ENCODE measurements around the gene ZNF750. TPM values are rescaled to one million over a fixed set of nuclear protein-coding genes. Genes with fewer than 3 reads are reported as not detected.

ZNF750 gene
- total and polyA plus RNA-seq, 4 donors = 0.11 to 0.66 TPM; not detected in 2

DNA sequence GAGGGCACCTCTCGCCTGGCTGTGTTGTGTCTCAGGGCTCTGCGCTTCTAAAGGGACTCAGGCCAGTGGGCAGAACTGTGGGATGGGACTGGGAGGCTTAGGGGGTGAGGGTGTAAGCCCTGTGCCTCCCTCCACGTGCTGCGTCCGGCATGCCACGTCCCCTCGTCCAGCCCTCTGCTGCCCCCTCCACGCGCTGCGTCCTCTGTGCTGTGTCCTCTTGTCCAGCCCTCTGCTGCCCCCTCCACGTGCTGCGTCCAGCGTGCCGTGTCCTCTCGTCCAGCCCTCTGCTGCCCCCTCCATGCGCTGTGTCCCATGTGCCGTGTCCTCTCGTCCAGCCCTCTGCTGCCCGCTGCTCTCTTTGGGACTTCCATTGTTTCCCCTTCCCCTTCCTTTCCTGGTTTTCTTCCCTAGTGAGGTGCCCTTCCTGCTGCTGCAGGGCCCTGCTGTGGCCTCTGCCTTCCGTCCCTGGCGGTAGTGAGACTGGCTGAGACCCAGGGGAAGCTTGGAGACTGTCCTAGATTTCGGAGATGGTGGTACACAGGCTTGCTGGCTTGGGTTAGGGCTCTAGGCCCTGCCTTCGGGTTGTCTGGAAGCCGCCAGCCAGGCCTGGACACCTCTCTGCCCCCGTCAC is 6.4 kb upstream of the ZNF750 start:
- H3K36me3 ChIP-seq (ENCODE audit: control insufficient read depth, insufficient read depth, low read length) = peaks cover 45% of the 10 kb centered on the region
- peak overlapping the region; percentile 18 for H3K4me3 ChIP-seq (ENCODE audit: low read depth, low read length)
- no peaks in the 10 kb centered on the region for H3K27me3 ChIP-seq (ENCODE audit: control insufficient read depth, insufficient read depth, low read length)
- H3K4me1 ChIP-seq (ENCODE audit: control insufficient read depth, insufficient read depth, low read length) = peaks cover 10% of the 10 kb centered on the region
- no peak for DNase-seq (ENCODE audit: low read depth in 4 of 6, low spot score in 6 of 6)
- H3K27ac ChIP-seq (ENCODE audit: low read depth, low read length) = no peak overlapping the region
- 81% methylated on average over 24 of the region's 25 CpGs for WGBS (ENCODE audit: insufficient coverage)
- no peaks in the 10 kb centered on the region for H3K9me3 ChIP-seq (ENCODE audit: control insufficient read depth, insufficient read depth, low read length)

DNA sequence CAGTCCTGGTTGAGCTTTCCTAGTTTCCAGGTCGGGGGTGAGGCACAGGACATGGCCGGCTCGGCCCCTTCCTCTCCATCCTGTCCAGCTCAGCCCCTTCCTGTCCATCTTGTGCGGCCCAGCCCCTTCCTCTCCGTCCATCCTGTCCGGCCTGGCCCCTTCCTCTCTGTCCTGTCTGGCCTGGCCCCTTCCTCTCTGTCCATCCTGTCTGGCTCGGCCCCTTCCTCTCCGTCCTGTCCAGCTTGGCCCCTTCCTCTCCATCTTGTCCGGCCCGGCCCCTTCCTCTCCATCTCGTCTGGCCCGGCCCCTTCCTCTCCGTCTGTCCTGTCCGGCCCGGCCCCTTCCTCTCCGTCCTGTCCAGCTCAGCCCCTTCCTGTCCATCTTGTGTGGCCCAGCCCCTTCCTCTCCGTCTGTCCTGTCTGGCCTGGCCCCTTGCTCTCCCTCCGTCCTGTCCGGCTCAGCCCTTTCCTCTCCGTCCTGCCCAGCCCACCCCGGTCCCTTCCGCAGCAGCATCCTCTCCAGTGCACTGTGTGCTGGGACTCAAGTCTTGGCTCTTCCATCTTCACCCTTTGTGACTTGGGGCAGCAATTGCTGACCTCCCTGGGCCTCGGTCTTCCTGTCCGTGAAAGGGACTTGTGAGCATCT is 5.5 kb upstream of the ZNF750 start:
- Histone ChIP-seq H3K36me3 (ENCODE audit: control insufficient read depth, insufficient read depth, low read length) (peaks cover 49% of the 10 kb centered on the region), H3K9me3 (ENCODE audit: control insufficient read depth, insufficient read depth, low read length) (no peaks in the 10 kb centered on the region), H3K4me3 (ENCODE audit: low read depth, low read length) (peak overlapping the region; percentile 18), H3K4me1 (ENCODE audit: control insufficient read depth, insufficient read depth, low read length) (peaks cover 10% of the 10 kb centered on the region), H3K27me3 (ENCODE audit: control insufficient read depth, insufficient read depth, low read length) (no peaks in the 10 kb centered on the region), H3K27ac (ENCODE audit: low read depth, low read length) (no peak overlapping the region)
- peak in 1 of 6 donors; percentile 38 for DNase-seq (ENCODE audit: low read depth in 4 of 6, low spot score in 6 of 6)
- 84% methylated on average over 24 of the region's 24 CpGs for WGBS (ENCODE audit: insufficient coverage)

DNA sequence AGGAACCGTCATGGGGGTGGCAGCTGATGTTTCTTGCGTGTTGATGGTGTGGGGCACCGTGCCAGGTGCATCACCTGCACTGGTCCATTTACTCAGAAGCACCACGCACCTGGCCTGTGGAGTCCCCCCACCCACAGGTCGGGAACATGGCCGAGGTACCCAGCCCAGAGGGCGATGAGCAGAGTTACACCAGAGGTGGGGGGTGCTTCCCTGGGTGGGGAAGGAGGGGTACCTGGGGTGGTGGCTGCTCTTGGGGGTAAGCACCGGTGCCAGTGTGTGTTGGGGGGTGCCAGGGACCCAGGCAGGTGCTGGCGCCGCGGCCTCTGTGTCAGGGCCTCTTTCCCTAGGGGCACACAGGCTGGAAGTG is 5.0 kb upstream of the ZNF750 start:
- no peak for DNase-seq (ENCODE audit: low read depth in 4 of 6, low spot score in 6 of 6)
- 92% methylated on average over 10 of the region's 11 CpGs for WGBS (ENCODE audit: insufficient coverage)
- Histone ChIP-seq H3K4me3 (ENCODE audit: low read depth, low read length) (no peak overlapping the region), H3K27me3 (ENCODE audit: control insufficient read depth, insufficient read depth, low read length) (no peaks in the 10 kb centered on the region), H3K9me3 (ENCODE audit: control insufficient read depth, insufficient read depth, low read length) (no peaks in the 10 kb centered on the region), H3K4me1 (ENCODE audit: control insufficient read depth, insufficient read depth, low read length) (peaks cover 10% of the 10 kb centered on the region), H3K27ac (ENCODE audit: low read depth, low read length) (no peak overlapping the region), H3K36me3 (ENCODE audit: control insufficient read depth, insufficient read depth, low read length) (peaks cover 49% of the 10 kb centered on the region)

DNA sequence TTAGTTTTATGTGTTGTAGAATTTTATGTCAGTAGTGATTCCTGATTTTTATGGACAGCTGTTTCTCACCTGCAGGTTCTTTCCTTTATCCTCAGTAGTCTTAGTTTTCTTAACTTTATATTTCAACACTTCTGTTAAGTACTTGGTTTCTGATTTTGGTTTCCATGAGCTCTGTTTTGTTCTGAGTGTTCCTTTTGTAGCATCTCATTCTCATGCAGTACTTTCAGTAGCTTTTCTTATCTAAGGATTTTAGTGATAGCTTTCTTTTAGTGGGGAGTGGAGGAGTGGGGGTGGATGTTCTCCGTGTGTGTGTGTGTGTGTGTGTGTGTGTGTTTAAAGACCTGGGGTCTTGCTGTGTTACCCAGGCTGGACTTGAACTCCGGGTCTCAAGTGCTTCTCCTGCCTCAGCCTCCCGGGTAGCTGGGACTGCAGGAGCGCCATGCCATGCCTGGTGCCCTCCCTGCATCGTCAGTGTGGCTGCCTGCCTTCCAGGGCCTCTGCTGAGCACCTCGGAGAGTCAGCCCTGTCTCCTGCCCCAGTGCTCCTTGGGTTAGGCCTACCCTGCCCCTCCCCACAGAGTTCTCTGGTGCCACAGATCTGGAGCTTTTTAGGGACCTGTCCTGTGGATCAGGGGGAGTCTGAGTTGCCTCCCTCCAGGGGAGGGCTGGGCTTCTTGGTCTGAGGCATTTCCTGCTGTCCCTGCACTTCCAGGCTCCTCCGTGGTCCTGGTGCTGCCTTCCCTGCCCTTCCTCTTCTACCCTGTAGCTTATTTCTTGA is 4.3 kb upstream of the ZNF750 start:
- H3K9me3 ChIP-seq (ENCODE audit: control insufficient read depth, insufficient read depth, low read length) = no peaks in the 10 kb centered on the region
- H3K27ac ChIP-seq (ENCODE audit: low read depth, low read length) = no peak overlapping the region
- peaks cover 47% of the 10 kb centered on the region for H3K36me3 ChIP-seq (ENCODE audit: control insufficient read depth, insufficient read depth, low read length)
- H3K4me1 ChIP-seq (ENCODE audit: control insufficient read depth, insufficient read depth, low read length) = peaks cover 10% of the 10 kb centered on the region
- no peak overlapping the region for H3K4me3 ChIP-seq (ENCODE audit: low read depth, low read length)
- DNase-seq (ENCODE audit: low read depth in 4 of 6, low spot score in 6 of 6) = no peak
- no peaks in the 10 kb centered on the region for H3K27me3 ChIP-seq (ENCODE audit: control insufficient read depth, insufficient read depth, low read length)
- WGBS (ENCODE audit: insufficient coverage) = 81% methylated on average over 5 of the region's 7 CpGs

DNA sequence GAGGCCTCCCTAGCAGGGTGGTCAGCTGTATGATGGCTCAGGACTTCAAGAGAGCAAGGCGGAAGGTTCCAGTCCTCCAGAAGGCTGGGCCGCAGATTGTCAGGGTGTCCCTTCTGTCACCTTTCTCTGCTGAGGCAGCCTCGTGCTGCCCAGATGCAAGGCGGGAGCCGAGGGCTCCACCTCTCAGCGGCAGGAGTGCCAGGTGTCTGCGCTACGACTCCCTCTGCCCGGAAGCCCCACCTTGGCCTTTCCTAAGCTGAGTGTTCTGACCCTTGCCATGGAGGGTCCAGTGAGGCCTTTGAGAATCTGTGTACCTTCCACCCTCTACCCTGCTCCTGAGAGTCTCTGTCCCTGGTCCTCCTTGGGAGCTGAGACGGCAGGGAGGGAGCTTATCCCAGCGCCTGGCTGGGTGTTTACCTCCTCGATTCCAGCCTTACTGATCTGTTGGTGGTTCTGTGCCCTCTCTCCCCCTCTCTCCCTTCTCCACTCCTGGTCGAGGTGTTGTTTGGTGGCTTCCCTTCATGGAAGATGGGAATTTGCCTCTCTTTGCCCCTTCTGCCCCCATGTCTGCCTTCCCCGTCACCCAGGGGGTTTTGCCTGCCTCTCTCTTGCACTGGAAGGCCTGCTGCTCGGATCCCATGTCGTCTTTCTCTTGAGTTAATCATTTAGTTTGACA is 2.2 kb upstream of the ZNF750 start:
- peaks cover 38% of the 10 kb centered on the region for H3K36me3 ChIP-seq (ENCODE audit: control insufficient read depth, insufficient read depth, low read length)
- peaks cover 19% of the 10 kb centered on the region for H3K4me1 ChIP-seq (ENCODE audit: control insufficient read depth, insufficient read depth, low read length)
- no peaks in the 10 kb centered on the region for H3K27me3 ChIP-seq (ENCODE audit: control insufficient read depth, insufficient read depth, low read length)
- no peaks in the 10 kb centered on the region for H3K9me3 ChIP-seq (ENCODE audit: control insufficient read depth, insufficient read depth, low read length)
- no peak for DNase-seq (ENCODE audit: low read depth in 4 of 6, low spot score in 6 of 6)
- no peak overlapping the region for H3K4me3 ChIP-seq (ENCODE audit: low read depth, low read length)
- no peak overlapping the region for H3K27ac ChIP-seq (ENCODE audit: low read depth, low read length)
- WGBS (ENCODE audit: insufficient coverage) = 95% methylated on average over 9 of the region's 16 CpGs

DNA sequence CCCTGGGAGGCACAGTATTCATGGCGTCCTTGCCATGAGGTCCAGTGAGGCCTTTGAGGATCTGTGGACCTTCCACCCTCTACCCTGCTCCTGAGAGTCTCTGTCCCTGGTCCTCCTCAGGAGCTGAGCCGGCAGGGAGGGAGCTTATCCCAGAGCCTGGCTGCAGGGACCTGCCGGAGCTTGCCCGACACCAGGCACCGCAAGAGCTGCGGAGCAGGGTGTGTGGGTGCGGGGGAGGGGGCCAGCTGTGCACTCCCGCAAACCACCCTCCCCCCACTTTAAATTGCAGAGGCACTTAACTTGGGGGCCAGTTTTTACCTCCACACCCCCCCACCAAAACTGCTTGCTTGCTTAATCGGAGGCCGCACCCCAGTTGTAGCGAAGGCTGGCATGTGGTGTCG is 609 bp upstream of the ZNF750 start:
- Histone ChIP-seq H3K9me3 (ENCODE audit: control insufficient read depth, insufficient read depth, low read length) (no peaks in the 10 kb centered on the region), H3K27me3 (ENCODE audit: control insufficient read depth, insufficient read depth, low read length) (no peaks in the 10 kb centered on the region), H3K4me3 (ENCODE audit: low read depth, low read length) (no peak overlapping the region), H3K4me1 (ENCODE audit: control insufficient read depth, insufficient read depth, low read length) (peaks cover 19% of the 10 kb centered on the region), H3K27ac (ENCODE audit: low read depth, low read length) (no peak overlapping the region), H3K36me3 (ENCODE audit: control insufficient read depth, insufficient read depth, low read length) (peaks cover 31% of the 10 kb centered on the region)
- DNase-seq (ENCODE audit: low read depth in 4 of 6, low spot score in 6 of 6) = no peak
- 88% methylated on average over 8 of the region's 12 CpGs for WGBS (ENCODE audit: insufficient coverage)

DNA sequence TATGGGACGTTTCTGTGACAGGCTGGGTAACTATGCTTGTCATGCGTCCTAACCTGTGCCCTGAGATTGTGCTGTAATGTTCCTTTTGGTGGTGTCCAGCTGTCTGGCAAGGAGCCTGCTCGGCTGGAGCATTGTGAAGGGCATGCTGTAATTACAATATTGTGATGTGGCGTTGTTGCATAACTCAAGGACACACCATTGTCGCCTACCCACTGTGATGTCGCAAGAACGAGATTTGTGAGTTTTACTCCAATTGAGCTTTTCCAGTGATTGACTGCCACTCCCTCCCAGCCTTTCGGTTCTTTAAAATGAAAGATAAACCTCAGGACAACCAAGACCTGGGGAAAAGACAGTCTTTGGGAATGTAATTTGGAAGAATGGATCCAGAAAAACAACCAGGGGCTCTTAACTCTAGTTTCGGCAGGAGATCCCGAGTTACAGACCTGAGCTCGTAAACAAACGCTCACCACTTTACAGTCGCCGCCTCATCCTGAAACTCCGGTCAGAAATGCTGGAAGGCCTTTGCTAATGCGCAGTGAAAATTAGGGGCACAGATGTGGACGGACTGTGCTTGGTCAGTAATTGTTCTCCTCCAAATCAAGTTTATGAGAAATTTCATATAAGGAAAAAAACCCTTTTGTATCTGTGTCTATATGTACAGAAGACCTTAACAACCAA is 1.3 kb downstream of the ZNF750 start:
- Histone ChIP-seq H3K4me3 (ENCODE audit: low read depth, low read length) (no peak overlapping the region), H3K36me3 (ENCODE audit: control insufficient read depth, insufficient read depth, low read length) (peaks cover 28% of the 10 kb centered on the region), H3K9me3 (ENCODE audit: control insufficient read depth, insufficient read depth, low read length) (no peaks in the 10 kb centered on the region), H3K27ac (ENCODE audit: low read depth, low read length) (no peak overlapping the region), H3K4me1 (ENCODE audit: control insufficient read depth, insufficient read depth, low read length) (peaks cover 19% of the 10 kb centered on the region), H3K27me3 (ENCODE audit: control insufficient read depth, insufficient read depth, low read length) (no peaks in the 10 kb centered on the region)
- WGBS (ENCODE audit: insufficient coverage) = 75% methylated on average over 9 of the region's 17 CpGs
- no peak for DNase-seq (ENCODE audit: low read depth in 4 of 6, low spot score in 6 of 6)

DNA sequence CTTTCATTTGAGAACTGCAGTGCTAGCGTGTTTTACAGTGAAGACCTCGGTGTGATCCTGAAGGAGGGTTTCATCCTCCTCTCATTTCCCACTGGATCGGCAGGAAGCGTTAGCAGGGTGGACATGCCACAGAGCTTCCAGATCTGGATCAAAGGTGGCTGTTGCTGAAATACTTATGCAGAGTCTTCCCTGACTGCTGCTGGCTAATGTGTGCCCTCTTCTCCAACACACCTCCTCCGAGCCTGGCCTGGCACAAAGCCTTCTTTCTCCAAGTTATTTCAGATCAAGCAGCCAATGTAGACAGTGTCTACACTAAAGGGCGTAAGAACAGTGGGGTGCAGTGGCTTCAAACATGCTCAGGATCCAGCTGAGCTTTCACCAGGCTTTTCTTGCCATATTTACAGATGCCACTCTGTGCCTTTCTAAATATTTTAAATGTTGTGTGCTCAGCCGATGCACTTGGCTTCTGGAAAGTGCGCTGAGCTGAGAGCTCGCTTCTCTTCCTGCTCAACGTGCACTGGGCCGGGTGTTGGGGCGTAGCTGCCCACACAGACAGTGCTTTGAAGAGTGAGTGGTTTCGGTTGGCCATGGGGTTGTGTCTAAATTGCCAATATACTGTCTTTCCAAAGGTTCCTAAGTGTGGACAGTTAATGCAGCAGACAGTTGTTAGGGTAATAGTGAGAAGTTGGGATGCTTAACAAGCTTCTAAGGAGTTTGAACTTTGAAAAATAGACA is 2.1 kb downstream of the ZNF750 start:
- H3K4me3 ChIP-seq (ENCODE audit: low read depth, low read length) = no peak overlapping the region
- peaks cover 19% of the 10 kb centered on the region for H3K4me1 ChIP-seq (ENCODE audit: control insufficient read depth, insufficient read depth, low read length)
- no peaks in the 10 kb centered on the region for H3K27me3 ChIP-seq (ENCODE audit: control insufficient read depth, insufficient read depth, low read length)
- no peak for DNase-seq (ENCODE audit: low read depth in 4 of 6, low spot score in 6 of 6)
- WGBS (ENCODE audit: insufficient coverage) = 56% methylated on average over 11 of the region's 13 CpGs
- no peaks in the 10 kb centered on the region for H3K9me3 ChIP-seq (ENCODE audit: control insufficient read depth, insufficient read depth, low read length)
- peaks cover 35% of the 10 kb centered on the region for H3K36me3 ChIP-seq (ENCODE audit: control insufficient read depth, insufficient read depth, low read length)
- H3K27ac ChIP-seq (ENCODE audit: low read depth, low read length) = peak overlapping the region; percentile 13

Data from spinal cord (tissue), 10 donors.